Right lobe of liver (tissue), 6 donors: ENCODE data around the gene RMDN2. TPM values are rescaled to one million over a fixed set of nuclear protein-coding genes. Genes with fewer than 3 reads are reported as not detected.

Source experiments
- ATAC-seq, 4 donors: fragments of 200-7000 bp; cut with Tn5 transposase; one replicate each; pipeline ENCODE4 v1.9.1; 2020; ENCODE audit warnings: mild to moderate bottlenecking in 4 of 4, moderate library complexity in 4 of 4
- DNase-seq, 3 donors: peaks; one replicate each; pipeline ENCODE4 v3.0.0-alpha.2; 2020
- H3K27ac ChIP-seq, 3 donors: fragments of 200-600 bp; one replicate each; pipeline ENCODE4 v1.8.0; 2022
- H3K27me3 ChIP-seq, 2 donors: fragments of 200-600 bp; one replicate each; pipeline ENCODE4 v1.8.0; 2022
- H3K36me3 ChIP-seq, 4 donors: fragments of 200-600 bp; sonication (generic) in 1 of 4; one replicate each; pipeline versions ENCODE4 v1.5.1 to v1.8.0; 2017 to 2022; ENCODE audit warnings: control low read depth in 1 of 4
- H3K4me1 ChIP-seq, 4 donors: fragments of 200-600 bp; sonication (generic) in 1 of 4; one replicate each; pipeline versions ENCODE4 v1.5.1 to v1.8.0; 2017 to 2022; ENCODE audit warnings: control low read depth in 1 of 4
- H3K4me3 ChIP-seq, 3 donors: fragments of 200-600 bp; one replicate each; pipeline ENCODE4 v1.8.0; 2022
- H3K9me3 ChIP-seq, 4 donors: fragments of 200-600 bp; sonication (generic) in 1 of 4; one replicate each; pipeline versions ENCODE4 v1.5.1 to v1.8.0; 2017 to 2022; ENCODE audit warnings: control low read depth in 1 of 4
- CTCF ChIP-seq, 4 donors: fragments of 200-600 bp in 3 of 4; fragments of 450-650 bp in 1 of 4; IDR thresholded peaks; one replicate each; pipeline versions ENCODE4 v1.5.1 to v1.8.0; 2016 to 2022; ENCODE audit warnings: antibody characterized with exemption in 4 of 4, mild to moderate bottlenecking in 2 of 4
- POLR2A ChIP-seq: fragments of 450-650 bp; IDR thresholded peaks from one replicate; pipeline ENCODE4 v1.6.1; 2017; ENCODE audit warnings: antibody characterized with exemption, mild to moderate bottlenecking
- WGBS: methylation state at CpG from one replicate; pipeline ENCODE4 v1.1.6; 2018; ENCODE audit warnings: low coverage, low lambda C conversion rate; ENCODE audit not compliant: insufficient coverage; ENCODE audit errors: missing lambda C conversion rate; 5-methylcytosine and 5-hydroxymethylcytosine counted together
- intact Hi-C, 2 donors: fragments of 100-400 bp; cut with DNase I; formaldehyde crosslinking; loops; one replicate each; pipeline versions ENCODE4 v1.11.2 to v1.14.1; 2022
- total RNA-seq, 6 experiments: library from RNA; depleted of rRNA in 2 of 6; stranded (reverse); fragments of >200 nt in 2 of 6; fragmentation: NEBNext Ultra II Directional in 3 of 6; extraction: Animal tissue kit (Norgen Biotek cat#: 25700) in 3 of 6; gene quantifications; one replicate each; pipeline versions ENCODE4 v1.1.0 to v1.2.4, GENCODE V29; 2016 to 2023
- donor health status: DM: no; HTN: yes; CAD: no.
- donor health status: DM: no; HTN: no; CAD: no.
- donor health status: DM: no; HTN: no; CAD: no.
- donor health status: DM: no; HTN: yes; CAD: no.
- donor health status: DM: no; HTN: yes; CAD: no.

Gene RMDN2
- total RNA-seq, 6 experiments from 2014 or later, result 8.8 to 18.5 (median 15.7) TPM

DNA sequence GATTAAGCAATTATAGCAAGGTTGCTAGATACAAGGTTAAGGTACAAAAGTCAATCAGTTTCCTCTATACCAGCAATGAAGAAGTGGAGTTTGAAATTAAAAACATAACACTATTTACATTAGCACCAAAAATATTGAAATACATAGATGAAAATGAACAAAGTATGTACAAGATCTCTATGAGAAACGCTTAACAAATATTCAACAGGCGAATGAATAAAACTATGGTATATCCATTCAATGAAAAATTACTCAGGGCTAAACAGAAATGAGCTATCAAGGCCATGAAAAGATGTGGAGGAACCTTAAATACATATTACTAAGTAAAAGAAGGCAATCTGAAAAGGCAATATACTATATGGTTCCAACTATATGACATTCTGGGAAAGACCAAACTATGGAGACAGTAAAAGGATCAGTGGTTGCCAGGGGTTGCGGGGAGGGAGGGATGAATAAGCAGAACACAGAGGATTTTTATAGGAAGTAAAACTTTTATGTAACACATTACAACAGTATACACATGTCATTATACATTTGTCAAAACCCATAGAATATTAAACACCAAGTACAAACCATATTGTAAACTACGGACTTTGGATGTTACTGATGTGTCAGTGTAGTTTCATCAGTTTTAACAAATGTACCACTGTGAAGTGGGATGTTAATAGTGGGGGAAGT lies 62.1 kb downstream of the RMDN2 start:
- H3K36me3 ChIP-seq, result no peaks in the 10 kb centered on the region
- no peak for ATAC-seq
- H3K4me1 ChIP-seq, result no peaks in the 10 kb centered on the region
- intact Hi-C loops, result loop anchor here in 1 of 2 donors (10.0 kb wide), 1 partner anchor 288 kb away; no protein-coding TSS in a partner anchor
- H3K9me3 ChIP-seq, result no peaks in the 10 kb centered on the region
- no peak overlapping the region for H3K27ac ChIP-seq
- TF ChIP-seq CTCF (IDR thresholded peaks at IDR 0.05) (no peak), POLR2A (no peak)
- H3K27me3 ChIP-seq, result no peaks in the 10 kb centered on the region
- no peak for DNase-seq
- 89% methylated on average over 4 of the region's 4 CpGs for WGBS
- H3K4me3 ChIP-seq, result no peak overlapping the region

GRCh38 chr2:37992601-37993000 lies 67.5 kb downstream of the RMDN2 start:
- H3K27me3 ChIP-seq, result no peaks in the 10 kb centered on the region
- DNase-seq (no peak), ATAC-seq (no peak)
- H3K36me3 ChIP-seq, result peaks cover 0 to 6% (median 3%) of the 10 kb centered on the region in 4 donors
- no peaks in the 10 kb centered on the region for H3K9me3 ChIP-seq
- intact Hi-C loops, result no loop called here
- TF ChIP-seq POLR2A (no peak), CTCF (IDR thresholded peaks at IDR 0.05) (no peak)
- H3K4me1 ChIP-seq, result no peaks in the 10 kb centered on the region
- no peak overlapping the region for H3K27ac ChIP-seq
- WGBS, result 75% methylated on average over 3 of the region's 3 CpGs
- H3K4me3 ChIP-seq, result no peak overlapping the region

DNA sequence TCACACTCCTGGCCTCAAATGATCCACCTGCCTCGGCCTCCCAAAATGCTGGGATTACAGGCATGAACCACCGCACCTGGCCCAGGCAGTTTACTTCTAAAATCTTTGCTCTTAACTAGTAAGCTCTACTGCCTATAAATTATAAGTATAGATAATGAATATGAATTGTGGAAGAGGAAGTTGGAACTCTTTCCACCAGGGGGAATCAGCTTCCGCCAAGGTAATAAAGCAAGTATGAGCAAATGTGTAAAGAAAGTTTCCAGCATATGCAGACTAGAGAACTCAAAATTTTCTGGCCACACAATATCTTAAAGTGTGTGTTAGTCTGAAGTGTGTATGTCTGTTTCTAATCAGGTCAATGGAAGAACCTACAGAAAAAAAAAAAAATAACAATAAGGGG lies 68.1 kb downstream of the RMDN2 start:
- intact Hi-C loops, result no loop called here

DNA sequence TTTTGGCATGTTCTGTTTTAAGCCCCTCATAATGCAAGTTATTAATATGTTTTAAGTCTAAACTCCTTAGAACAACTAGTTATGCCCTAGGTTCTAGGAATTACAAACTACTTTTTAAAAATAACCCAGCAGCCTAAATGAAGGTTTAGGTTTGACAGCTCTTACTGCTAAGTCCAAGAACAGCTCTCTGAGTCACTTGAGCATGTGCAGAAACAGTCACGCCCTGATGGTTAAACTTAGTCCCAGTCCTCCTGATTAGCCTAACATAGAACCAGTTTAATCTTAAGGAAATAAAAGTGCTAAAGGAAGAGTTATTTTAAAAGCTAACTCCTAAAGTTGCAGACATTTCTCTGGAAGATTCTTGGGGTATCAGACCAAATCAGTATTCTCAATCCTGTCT lies 72.5 kb downstream of the RMDN2 start:
- no peaks in the 10 kb centered on the region for H3K9me3 ChIP-seq
- H3K4me1 ChIP-seq, result no peaks in the 10 kb centered on the region
- H3K4me3 ChIP-seq, result no peak overlapping the region
- no peaks in the 10 kb centered on the region for H3K27me3 ChIP-seq
- ATAC-seq (no peak), DNase-seq (no peak)
- TF ChIP-seq CTCF (IDR thresholded peaks at IDR 0.05) (no peak), POLR2A (no peak)
- intact Hi-C loops, result no loop called here
- 100% methylated on average over 1 of the region's 1 CpG for WGBS
- H3K27ac ChIP-seq, result no peak overlapping the region
- H3K36me3 ChIP-seq, result peaks cover 0 to 24% (median 3%) of the 10 kb centered on the region in 4 donors

More for the DNA sequence above, 68.1 kb downstream of the RMDN2 start:
- Histone ChIP-seq H3K4me1 (no peaks in the 10 kb centered on the region), H3K36me3 (peaks cover 0 to 11% (median 3%) of the 10 kb centered on the region in 4 donors), H3K27me3 (no peaks in the 10 kb centered on the region), H3K9me3 (no peaks in the 10 kb centered on the region), H3K27ac (no peak overlapping the region), H3K4me3 (no peak overlapping the region)
- 89% methylated on average over 2 of the region's 3 CpGs for WGBS
- DNase-seq (no peak), ATAC-seq (no peak)
- TF ChIP-seq POLR2A, result no peak
- peak in 1 of 4 donors; percentile 4 for TF ChIP-seq CTCF (IDR thresholded peaks at IDR 0.05)
